Lower lobe of right lung (tissue), 2 donors: ENCODE results near the gene C13orf42. TPM values are rescaled to one million over a fixed set of nuclear protein-coding genes. Genes with fewer than 3 reads are reported as not detected.

Source experiments
- ATAC-seq, 2 donors: fragments of 200-7000 bp; cut with Tn5 transposase; one replicate each; pipeline ENCODE4 v1.9.1; 2020 to 2022; ENCODE audit warnings: mild to moderate bottlenecking in 2 of 2, moderate library complexity in 2 of 2
- DNase-seq: peaks from one replicate; pipeline ENCODE4 v3.0.0-alpha.2; 2020
- H3K27ac ChIP-seq: fragments of 200-600 bp; one replicate; pipeline ENCODE4 v1.8.0; 2022
- H3K27me3 ChIP-seq: fragments of 200-600 bp; one replicate; pipeline ENCODE4 v1.8.0; 2022; ENCODE audit warnings: low read depth
- H3K36me3 ChIP-seq: fragments of 200-600 bp; one replicate; pipeline ENCODE4 v1.8.0; 2022; ENCODE audit warnings: mild to moderate bottlenecking
- H3K4me1 ChIP-seq: fragments of 200-600 bp; one replicate; pipeline ENCODE4 v1.8.0; 2022
- H3K4me3 ChIP-seq: fragments of 200-600 bp; one replicate; pipeline ENCODE4 v1.8.0; 2022; ENCODE audit warnings: mild to moderate bottlenecking
- H3K9me3 ChIP-seq: fragments of 200-600 bp; one replicate; pipeline ENCODE4 v1.8.0; 2022
- intact Hi-C: fragments of 100-400 bp; cut with DNase I; formaldehyde crosslinking; loops from one replicate; pipeline ENCODE4 v1.11.0; 2022
- total RNA-seq: library from RNA; stranded (reverse); fragmentation: NEBNext Ultra II Directional; extraction: Animal tissue kit (Norgen Biotek cat#: 25700); gene quantifications from one replicate; pipeline ENCODE4 v1.2.1, GENCODE V29; 2021
- TF ChIP-seq, protein P1 (sequence below): fragments of 200-600 bp; IDR thresholded peaks from one replicate; pipeline ENCODE4 v1.8.0; 2022; ENCODE audit warnings: antibody characterized with exemption, mild to moderate bottlenecking
- donor health status: DM: no; HTN: yes; CAD: no; lungs with severe emphysema.

Gene C13orf42
- total RNA-seq, 1 donor from 2014 or later: not detected

DNA sequence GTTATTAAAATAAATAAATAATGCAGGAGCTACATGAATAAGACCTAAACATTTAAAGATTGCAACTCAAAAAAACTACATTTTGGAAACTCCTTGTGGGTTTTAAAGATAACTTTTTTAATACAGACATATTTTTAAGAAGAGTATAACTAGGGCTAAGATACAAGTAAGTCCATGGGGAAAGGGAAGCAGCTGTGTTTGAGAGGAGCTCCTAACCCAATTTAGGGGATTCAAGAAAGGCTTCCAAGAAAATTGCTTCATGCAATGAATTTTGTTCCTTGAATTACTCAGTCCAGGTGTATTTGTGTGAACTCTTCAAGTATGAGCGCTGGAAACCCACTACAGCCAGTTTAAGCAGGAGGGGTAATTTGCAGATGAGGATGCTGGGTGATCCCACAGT, 44.1 kb upstream of the C13orf42 start:
- H3K4me3 ChIP-seq: no peak overlapping the region
- H3K36me3 ChIP-seq: no peaks in the 10 kb centered on the region
- H3K27me3 ChIP-seq: no peaks in the 10 kb centered on the region
- TF ChIP-seq, protein P1, sequence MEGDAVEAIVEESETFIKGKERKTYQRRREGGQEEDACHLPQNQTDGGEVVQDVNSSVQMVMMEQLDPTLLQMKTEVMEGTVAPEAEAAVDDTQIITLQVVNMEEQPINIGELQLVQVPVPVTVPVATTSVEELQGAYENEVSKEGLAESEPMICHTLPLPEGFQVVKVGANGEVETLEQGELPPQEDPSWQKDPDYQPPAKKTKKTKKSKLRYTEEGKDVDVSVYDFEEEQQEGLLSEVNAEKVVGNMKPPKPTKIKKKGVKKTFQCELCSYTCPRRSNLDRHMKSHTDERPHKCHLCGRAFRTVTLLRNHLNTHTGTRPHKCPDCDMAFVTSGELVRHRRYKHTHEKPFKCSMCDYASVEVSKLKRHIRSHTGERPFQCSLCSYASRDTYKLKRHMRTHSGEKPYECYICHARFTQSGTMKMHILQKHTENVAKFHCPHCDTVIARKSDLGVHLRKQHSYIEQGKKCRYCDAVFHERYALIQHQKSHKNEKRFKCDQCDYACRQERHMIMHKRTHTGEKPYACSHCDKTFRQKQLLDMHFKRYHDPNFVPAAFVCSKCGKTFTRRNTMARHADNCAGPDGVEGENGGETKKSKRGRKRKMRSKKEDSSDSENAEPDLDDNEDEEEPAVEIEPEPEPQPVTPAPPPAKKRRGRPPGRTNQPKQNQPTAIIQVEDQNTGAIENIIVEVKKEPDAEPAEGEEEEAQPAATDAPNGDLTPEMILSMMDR: no peak
- no peak overlapping the region for H3K27ac ChIP-seq
- DNase-seq (no peak), ATAC-seq (no peak)
- intact Hi-C loops: no loop called here
- no peaks in the 10 kb centered on the region for H3K4me1 ChIP-seq
- no peaks in the 10 kb centered on the region for H3K9me3 ChIP-seq

DNA sequence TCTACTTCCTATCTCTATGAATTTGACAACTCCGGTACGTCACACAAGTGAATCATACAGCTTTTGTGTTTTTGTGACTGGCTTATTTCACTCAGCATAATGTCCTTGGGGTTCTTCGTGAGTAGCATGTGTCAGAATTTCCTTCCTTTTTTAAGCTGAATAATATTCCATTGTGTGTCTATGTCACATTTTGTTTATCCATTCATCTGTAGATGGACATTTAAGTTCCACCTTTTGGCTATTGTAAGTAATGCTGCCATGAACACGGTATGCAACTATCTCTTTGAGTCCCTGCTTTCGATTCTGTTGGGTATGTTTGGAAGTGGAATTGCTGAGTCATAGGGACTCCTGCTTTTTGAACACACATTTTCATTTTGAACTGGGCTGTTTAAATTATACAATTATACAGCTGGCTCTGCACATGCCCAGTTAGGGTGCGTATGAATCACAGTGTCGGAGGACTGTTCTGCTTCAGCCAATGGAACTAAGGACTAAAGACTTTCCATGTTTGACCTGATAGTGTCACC, 43.0 kb upstream of the C13orf42 start:
- Histone ChIP-seq H3K9me3 (no peaks in the 10 kb centered on the region), H3K4me3 (no peak overlapping the region), H3K27ac (no peak overlapping the region), H3K4me1 (no peaks in the 10 kb centered on the region), H3K36me3 (no peaks in the 10 kb centered on the region), H3K27me3 (no peaks in the 10 kb centered on the region)
- TF ChIP-seq, protein P1: no peak
- intact Hi-C loops: no loop called here
- peak in 1 of 2 donors; percentile 30 for ATAC-seq
- DNase-seq: no peak

DNA sequence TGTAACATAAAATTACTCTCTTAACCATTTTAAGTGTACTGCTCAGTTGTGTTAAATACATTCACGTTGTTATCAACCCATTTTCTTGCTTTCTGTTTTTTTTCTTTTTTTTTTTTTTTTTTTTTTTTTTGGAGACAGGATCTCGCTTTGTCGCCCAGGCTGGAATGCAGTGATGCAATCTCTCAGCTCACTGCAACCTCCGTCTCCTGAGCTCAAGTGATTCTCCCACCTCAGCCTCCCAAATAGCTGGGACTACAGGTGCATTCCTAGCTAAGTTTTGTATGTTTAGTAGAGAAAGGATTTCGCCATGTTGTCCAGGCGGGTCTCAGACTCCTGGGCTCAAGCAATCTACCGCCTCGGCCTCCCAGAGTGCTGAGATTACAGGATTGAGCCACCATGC, 42.5 kb upstream of the C13orf42 start:
- Histone ChIP-seq H3K4me1 (no peaks in the 10 kb centered on the region), H3K4me3 (no peak overlapping the region), H3K27me3 (no peaks in the 10 kb centered on the region), H3K27ac (no peak overlapping the region), H3K9me3 (no peaks in the 10 kb centered on the region), H3K36me3 (no peaks in the 10 kb centered on the region)
- DNase-seq (no peak), ATAC-seq (no peak)
- TF ChIP-seq, protein P1: no peak
- intact Hi-C loops: no loop called here

DNA sequence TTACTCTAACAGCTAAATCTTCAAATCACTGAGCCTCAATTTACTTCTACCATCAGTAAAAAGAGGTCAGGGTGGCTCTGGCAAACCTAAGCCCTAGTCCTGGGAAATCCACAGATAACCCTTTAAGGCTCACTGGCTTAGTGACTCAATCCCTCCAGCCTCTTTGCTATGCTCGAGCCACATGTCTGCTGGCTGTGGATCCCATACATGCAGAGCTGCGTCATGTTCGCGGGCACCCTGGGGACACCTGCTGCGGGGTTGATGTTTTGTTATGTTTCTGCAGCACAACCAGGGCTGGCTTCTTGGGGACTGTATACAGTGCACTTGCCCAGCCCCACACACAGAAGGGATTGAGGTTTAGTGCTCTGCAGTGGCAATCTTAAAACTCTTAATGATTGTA, 41.6 kb upstream of the C13orf42 start:
- H3K36me3 ChIP-seq: no peaks in the 10 kb centered on the region
- intact Hi-C loops: no loop called here
- no peak for DNase-seq
- H3K9me3 ChIP-seq: no peaks in the 10 kb centered on the region
- H3K4me1 ChIP-seq: no peaks in the 10 kb centered on the region
- no peak for ATAC-seq
- no peak overlapping the region for H3K4me3 ChIP-seq
- TF ChIP-seq, protein P1: no peak
- no peaks in the 10 kb centered on the region for H3K27me3 ChIP-seq
- no peak overlapping the region for H3K27ac ChIP-seq

DNA sequence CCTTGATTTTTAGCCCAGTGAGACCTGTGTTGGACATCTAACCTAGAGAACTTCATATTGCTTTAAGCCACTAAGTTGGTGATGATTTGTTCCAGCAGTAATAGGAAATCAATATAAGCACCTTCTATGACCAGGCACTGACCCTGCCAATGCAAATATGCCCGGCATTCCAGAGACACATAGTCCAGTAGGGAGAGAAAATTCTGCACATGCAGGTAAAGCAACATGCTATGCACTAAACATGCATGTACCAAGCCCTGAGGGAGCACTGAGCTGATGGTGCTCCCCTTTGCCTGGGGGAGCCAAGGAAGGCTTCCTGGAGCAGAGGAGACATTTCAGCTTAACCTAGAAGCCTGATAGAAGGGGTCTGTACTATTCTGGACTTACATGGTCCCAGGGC, 40.4 kb upstream of the C13orf42 start:
- Histone ChIP-seq H3K4me3 (no peak overlapping the region), H3K9me3 (no peaks in the 10 kb centered on the region), H3K36me3 (no peaks in the 10 kb centered on the region), H3K27me3 (no peaks in the 10 kb centered on the region), H3K4me1 (no peaks in the 10 kb centered on the region), H3K27ac (no peak overlapping the region)
- no peak for ATAC-seq
- TF ChIP-seq, protein P1: no peak
- intact Hi-C loops: no loop called here
- no peak for DNase-seq
